PFSK-1 (cell line): Measurements from ENCODE around the gene SP1.

Experiments
- FOXP2 ChIP-seq: optimal IDR thresholded peaks from 2 replicates; pipeline ENCODE3; 2011; ENCODE audit warnings: borderline replicate concordance, control low read depth, inconsistent platforms; ENCODE audit not compliant: insufficient read depth; ENCODE audit errors: extremely low read length, extremely low read depth
- POLR2AphosphoS5 ChIP-seq: IDR thresholded peaks from 2 replicates; pipeline ENCODE4 v1.6.1; 2012; ENCODE audit warnings: low read depth, mild to moderate bottlenecking, control low read depth, low read length, moderate library complexity
- REST ChIP-seq, 2 experiments: IDR thresholded peaks; 2 replicates each; pipeline versions ENCODE4 v1.6.1 to v1.8.0; 2011 to 2012; ENCODE audit warnings: low read depth in 2 of 2, low read length in 2 of 2, control low read depth in 1 of 2, inconsistent platforms in 1 of 2, mild to moderate bottlenecking in 1 of 2, moderate library complexity in 1 of 2; ENCODE audit not compliant: insufficient read depth in 1 of 2
- TAF1 ChIP-seq: IDR thresholded peaks from 2 replicates; pipeline ENCODE4 v1.6.1; 2012; ENCODE audit warnings: low read length, control low read depth, borderline replicate concordance; ENCODE audit not compliant: insufficient read depth

GRCh38 chr12:53464685-53465418, 84.9 kb downstream of the SP1 start:
- TF ChIP-seq POLR2AphosphoS5 (0 out of 2 replicates have a peak, but pooled peaks have one; percentile 18), REST (IDR thresholded peaks at IDR 0.05; ENCODE audit: insufficient read depth in 1 of 2, low read depth in 2 of 2, low read length in 2 of 2) (no peak), FOXP2 (no peak), TAF1 (no peak)
